SIG-M5 treated with dmso at 0.1 percent for 504 hours (cell line): ENCODE measurements around the gene CIT.
"Not testable (repeated sequence)": the region's sequence is repeated elsewhere in the genome, so short reads cannot be mapped to it uniquely, and the experiment has no call there.

Source experiments
- DNase-seq: peaks from one replicate; lab custom pipeline; 2025; ENCODE audit not compliant: unreplicated experiment; lab: John Stamatoyannopoulos, UW

Gene CIT

DNA sequence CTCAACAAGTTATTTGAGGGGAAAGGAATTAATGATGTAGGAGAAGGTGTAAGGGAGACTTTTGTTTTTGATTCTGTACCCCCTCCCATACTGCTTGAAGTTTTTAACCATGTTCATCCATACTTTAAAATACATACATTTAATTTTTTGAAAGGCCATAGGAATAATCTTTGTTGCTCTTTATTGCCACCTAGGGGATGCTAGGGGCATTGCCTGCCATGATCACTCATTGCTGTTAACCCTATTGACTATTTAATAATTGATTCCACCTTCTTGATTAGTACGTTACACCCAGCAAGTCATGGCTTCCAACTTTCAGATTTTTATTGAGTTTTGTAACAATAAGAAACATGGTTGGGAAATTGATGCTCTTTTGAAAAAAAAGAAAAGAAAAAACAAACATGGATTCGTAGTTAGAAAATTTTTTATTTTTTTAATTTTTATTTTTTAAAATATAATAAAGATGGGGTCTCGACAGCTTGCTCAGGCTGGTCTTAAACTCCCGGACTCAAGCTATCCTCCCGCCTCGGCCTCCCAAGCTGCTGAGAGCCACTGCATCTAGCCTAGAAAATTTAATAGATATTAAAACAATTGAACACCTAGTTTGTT lies 217.7 kb downstream of the CIT start:
- DNase-seq: peak; percentile 74

- DNase-seq: not testable (repeated sequence)
Observed at GRCh38 chr12:119658166-119658565, 219.0 kb downstream of the CIT start.

GRCh38 chr12:119657001-119657400 lies 220.1 kb downstream of the CIT start:
- not testable (repeated sequence) for DNase-seq

DNA sequence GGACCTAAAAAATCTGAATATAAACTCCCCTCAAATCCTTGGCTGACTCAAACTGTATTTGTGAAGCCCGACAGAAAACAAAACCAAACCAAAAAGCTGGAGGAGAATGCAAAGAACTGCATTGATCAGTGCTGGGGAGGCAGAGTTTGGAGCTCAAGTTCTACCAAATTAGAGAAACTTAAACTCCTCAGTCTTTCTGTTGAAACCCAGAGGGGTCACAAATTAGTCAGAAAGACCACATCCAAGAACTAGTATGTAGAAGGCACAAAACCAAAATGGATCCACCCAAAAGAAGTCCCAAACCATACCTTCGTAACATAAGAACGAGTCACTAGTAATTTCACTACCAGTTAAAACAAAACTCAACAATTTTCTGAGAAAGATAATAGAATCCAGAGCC lies 224.5 kb downstream of the CIT start:
- no peak for DNase-seq

- peak; percentile 23 for DNase-seq
Observed at GRCh38 chr12:119649202-119649808, 227.8 kb downstream of the CIT start.

GRCh38 chr12:119645535-119646059 lies 231.5 kb downstream of the CIT start:
- DNase-seq: no peak

DNA sequence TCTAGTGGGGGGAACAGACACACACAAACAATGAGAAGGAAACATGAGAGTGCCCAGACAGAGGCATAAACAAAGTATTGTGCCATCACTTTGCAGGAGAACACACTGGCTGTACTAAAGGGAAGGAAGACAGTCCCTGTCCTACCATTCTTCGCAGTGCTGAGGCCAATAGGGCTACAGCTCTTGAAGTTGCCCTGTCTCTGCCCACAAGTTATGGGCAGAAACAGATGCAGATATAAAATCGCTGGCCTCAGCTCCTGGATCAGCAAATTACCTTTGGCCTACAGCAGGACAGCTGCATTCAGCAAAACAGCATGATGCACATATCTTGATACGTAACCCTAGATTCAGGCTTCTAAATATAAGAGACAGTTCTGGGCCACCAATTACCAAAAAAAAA lies 232.2 kb downstream of the CIT start:
- DNase-seq: no peak

DNA sequence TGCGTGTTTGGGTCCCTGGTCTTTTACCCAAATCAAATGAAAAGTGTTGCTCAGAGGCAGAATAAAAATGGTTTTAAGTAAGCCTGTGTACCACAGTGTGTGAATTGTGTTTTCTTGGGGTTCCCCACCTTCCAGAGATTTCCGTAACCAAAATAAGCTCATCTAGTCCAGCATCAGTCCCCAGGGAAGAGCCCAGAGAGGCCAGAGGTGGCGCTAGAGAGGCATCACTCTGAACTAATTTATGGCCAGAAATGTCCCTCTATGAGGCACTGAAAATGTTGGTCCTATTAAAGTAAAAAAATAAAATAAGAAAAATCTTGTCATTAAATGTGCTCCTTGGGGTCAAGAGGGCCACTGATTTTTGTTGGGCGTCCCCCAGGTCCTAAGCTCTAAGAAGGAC lies 234.1 kb downstream of the CIT start:
- no peak for DNase-seq
